GM21390 (cell line): ENCODE measurements around the gene STK40.
A peak's percentile ranks its signal among the peaks of the same experiment; 100 is the strongest.

Source experiments
- ATAC-seq: cut with Tn5 transposase; IDR thresholded peaks from one replicate; pipeline ENCODE4 v1.9.1; 2021; ENCODE audit not compliant: unreplicated experiment

Gene STK40

DNA sequence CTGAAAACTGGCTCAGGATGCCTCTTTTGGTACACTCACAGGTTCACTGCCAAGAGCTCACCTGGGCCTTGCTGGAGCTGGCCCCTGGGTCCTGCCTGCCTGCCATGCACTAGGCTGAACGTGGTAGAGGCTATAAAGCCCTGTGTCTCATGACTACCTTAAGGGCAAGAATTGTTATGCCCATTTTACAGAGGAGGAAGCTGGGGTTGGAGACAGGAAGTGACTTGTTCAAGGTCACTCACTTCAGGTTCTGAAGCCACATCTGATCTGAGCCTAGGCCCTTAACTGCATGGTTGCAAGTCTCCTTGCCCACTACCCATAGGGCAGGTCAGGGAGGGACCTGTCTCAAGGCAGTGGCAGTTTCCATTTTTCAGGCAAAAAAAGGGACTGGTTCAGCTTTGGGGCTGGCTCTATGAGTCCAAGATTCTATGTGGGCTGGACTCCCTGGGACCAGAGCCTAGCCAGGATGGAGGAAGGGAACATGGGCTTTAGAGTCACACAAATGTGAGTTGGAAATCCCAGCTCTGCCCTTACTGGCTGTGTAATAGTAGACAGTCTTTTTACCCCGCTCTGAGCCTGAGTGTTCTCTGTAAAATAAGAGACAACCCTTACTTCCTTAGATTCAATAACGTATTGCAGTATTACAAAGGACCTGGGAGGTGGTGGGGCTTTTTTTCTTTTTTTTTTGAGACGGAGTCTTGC lies 7.8 kb downstream of the STK40 start:
- ATAC-seq: no peak

DNA sequence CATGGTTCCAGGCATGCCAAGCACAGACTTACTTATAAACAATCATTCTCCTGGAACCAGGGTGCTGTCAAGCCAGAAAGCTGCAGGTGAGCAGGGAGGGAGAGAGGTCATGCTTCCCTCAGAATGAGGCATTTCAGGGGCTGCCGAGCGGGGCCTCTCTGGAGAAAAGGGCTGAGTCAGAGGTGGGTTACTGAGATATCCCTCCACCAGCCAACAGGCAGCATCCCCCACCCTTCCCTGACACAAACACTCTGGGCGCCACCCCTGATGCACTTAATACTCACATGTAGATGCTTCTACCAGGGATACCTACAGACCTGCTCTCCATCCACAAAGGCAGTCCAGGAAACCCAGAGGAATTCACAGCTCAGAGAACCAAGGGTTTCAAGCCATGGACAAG lies 13.1 kb downstream of the STK40 start:
- no peak for ATAC-seq

DNA sequence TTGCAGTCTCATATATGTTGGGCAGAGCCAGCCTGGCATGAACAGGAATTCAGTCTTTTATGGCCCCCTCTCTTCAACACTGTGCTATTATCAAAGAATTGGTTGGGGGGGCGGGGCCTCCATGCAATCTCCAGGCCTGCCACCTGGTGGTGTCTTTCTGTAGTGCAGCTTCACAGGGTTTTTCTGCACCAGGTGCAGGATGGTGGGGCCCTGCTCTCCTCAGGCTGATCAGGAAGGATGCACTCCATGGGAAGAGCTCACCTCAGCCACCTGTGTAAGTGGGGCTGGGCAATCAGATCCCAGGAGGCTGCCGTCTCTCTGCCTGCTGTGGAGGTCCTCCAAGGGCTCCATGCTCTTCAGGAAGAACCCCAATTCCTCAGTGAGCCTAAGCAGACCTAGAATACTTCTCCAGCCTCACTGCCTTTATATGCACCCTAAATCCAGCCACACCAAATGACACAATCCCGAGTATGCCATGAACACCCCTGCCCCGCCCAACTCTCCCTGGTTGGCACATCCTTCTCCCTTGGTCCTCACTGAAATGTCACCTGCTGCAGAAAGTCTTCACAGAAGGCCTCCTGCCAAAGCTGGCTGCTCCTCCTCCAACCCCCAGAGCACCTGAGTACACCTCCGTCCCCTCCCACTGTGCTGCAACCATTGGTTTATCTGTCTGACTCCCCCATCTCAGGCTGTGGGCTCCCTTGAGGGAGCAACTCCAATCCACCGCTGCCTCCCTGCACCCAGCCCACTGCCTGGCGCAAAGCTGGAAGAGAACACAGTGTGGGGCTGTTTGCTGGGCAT lies 16.5 kb downstream of the STK40 start:
- ATAC-seq: no peak

DNA sequence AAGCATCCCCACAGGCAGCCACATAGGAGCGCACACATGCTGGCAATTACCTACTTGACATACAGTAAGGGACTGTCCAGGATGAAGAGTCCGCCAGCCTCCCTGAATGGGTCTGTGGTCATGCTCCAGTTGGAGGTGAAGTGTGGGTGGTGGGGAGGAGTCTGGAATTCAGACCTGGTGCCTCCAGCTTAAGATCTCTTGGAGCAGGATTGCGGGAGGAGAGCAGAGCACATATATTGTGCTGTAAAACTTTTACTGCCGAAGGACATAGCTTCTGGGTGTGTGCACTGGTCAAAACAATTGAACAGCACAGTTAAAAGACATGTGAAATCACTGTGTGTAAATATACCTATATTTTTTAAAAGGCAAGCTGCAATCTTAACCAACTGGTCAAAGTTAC lies 17.9 kb downstream of the STK40 start:
- no peak for ATAC-seq

DNA sequence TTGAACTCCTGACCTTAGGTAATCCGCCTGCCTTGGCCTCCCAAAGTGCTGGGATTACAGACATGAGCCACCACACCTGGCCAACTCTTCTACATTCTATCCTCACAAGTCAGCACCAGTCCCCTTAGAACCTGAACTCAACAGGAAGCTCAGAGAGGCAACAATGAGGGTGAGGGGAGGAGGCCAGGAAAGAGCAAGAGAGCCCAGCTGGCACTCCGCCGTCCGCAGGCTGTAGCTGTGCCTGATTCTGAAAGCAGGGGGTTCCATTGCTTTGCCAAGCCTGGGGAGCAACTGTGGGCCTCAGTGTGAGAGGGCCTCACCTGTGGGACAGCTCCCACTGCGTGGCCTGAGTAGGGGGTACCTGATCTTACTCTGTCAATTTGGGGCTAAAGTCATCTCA lies 18.7 kb downstream of the STK40 start:
- no peak for ATAC-seq

DNA sequence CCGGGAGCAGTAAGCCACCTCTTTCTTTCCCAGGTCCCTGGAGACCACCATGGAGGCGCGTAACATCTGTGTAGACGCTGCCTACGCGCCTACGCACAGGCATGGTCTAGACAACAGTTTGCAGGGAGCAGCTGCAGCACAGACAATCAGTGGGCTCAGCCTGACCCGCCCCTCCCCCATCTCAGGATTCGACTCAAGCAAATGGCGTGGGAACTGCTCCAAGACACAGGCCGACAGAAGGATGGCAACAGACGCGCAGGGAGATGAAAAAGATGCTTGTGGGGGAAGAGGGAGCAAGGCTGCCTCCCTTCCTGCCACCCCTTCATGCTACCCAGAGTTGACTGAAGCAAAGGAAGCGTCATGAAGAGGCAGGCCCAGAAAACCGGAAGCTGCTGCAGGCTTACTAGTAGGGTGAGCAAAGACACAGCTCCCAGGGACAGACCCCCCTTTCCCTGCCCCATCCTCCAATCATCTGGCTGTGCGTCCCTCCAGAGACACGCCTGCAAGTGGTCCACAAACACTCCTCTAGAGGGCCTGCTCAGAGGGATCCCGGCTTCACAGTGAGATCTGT lies 19.5 kb downstream of the STK40 start:
- ATAC-seq: no peak

DNA sequence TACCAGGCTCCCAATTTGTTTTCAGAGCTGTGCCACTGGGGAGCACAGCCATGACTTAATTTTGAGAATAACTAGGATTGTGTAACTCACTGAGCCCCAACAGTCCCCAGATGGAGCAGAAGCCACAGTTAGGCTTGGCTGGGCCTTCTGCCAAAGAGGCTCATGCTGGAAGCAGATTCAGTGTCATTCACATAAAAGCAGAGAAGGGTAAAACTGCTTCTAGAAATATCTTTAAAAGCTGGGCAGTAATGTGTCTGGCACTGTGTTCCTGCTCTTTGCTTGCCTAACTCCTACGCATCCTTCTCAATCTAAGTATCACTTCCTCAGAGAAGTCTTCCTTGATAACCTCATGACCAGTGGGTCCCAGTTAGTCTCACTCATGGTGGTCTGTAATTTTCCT lies 20.3 kb downstream of the STK40 start:
- no peak for ATAC-seq

DNA sequence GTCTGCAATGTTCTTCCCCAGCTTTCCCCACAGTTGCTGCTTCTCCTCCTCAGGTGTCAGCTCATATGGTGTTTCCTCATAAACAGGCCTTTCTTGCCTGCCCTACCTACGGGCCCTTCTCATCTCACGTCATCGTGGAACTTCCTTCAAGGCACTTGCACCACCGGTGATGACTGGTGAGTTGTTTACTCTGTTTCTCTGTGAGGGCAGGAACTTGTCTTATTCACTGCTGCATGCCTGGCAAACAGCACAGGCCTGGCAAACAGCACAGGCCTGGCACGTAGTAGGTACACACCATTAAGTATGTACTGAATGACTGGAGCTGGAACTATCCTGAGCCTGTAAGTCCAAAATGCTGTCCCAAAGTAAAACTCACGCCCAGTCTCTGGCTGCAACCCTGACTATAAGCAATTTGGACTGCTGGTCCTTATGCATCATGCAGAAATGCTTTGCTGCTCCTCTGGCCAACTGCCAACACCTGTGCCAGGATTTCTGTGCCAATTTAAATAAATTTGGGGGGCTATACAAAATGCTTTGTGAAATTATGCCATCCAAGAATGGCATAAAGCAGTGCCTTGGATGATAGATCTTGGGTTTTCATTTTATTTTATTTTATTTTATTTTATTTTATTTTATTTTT lies 25.7 kb downstream of the STK40 start:
- no peak for ATAC-seq

DNA sequence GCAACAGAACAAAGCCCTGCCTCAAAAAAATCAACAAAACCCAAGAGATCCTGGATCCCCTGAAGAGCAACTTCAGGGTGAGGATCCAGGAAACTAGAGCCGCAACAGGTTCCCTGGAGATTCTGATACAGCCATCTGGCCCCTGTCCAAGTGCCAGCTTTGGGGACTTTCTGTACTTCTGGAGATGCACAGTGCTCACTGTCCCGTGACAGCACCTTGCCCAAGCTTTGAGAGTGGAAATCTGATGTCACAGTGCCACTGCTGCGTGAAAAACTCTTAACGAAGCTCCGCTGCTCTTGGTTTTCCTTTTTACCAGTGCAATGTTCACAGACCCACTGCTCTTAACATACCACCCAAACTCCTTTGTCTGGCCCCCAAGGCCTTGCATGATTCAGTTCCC lies 26.3 kb downstream of the STK40 start:
- ATAC-seq: no peak

DNA sequence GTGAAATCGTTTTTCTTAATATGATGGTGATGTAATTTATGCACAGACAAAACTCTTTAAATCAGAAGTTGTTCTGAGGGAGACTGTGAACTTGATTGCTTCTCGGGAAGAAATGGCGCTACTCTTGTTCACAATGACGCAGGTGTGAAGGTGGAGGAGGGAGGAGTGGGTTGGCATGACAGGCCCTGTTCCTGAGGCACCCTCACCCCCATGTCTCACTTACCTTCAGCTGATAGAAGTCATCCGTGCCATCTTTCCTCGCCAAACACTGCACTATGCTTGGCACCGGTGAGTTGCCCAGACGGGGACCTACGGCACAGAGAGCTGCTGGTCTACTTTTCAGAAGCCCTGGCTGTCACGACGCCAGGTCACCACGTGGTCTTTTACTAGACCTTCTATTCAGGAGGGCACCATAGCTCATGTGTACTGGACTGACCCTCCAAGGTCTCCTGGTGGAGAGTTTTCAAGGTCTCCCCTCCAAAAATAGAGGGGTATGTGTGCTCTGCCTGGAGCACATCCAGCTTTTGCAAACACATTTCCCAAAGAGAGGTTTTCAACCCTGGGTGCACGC lies 27.1 kb downstream of the STK40 start:
- no peak for ATAC-seq

DNA sequence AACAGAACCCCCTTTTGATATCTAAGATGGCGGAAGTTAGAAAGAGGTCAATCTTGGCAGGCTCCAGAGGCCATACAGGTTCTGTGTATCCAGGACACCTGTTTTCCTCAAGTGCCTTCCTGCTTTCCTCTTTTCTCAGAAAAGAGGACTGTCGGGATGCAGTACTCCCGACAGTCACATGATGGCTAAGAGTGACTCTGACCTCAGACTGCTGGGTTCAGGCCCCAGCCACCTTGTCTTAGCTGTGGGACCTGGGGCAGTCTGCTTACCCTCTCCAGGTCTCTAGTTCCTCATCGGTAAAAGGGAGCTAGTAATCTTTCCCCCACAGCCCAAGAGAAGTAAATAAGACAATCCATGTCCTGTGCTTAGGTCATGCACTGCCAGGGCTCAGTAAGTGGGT lies 29.9 kb downstream of the STK40 start:
- ATAC-seq: no peak

DNA sequence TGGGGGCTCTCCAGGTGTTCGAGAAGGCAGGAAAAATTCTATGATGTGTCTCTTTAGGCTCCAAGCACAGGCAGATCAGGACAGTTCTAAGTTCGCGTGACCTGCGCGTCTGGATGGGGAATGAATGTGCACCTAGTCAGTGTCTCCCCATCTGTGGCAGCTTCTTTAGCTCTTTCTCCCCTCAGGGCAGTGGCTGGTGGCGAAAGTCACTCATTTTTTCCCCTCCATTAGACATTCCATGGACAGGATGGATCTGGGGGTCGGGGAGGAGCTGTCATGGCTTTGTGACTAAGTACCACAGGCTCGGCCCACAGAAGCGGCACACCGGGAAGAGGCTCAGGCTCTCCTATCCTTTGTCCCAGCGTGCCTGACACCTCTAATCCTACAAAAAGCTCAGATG lies 31.2 kb downstream of the STK40 start:
- no peak for ATAC-seq

DNA sequence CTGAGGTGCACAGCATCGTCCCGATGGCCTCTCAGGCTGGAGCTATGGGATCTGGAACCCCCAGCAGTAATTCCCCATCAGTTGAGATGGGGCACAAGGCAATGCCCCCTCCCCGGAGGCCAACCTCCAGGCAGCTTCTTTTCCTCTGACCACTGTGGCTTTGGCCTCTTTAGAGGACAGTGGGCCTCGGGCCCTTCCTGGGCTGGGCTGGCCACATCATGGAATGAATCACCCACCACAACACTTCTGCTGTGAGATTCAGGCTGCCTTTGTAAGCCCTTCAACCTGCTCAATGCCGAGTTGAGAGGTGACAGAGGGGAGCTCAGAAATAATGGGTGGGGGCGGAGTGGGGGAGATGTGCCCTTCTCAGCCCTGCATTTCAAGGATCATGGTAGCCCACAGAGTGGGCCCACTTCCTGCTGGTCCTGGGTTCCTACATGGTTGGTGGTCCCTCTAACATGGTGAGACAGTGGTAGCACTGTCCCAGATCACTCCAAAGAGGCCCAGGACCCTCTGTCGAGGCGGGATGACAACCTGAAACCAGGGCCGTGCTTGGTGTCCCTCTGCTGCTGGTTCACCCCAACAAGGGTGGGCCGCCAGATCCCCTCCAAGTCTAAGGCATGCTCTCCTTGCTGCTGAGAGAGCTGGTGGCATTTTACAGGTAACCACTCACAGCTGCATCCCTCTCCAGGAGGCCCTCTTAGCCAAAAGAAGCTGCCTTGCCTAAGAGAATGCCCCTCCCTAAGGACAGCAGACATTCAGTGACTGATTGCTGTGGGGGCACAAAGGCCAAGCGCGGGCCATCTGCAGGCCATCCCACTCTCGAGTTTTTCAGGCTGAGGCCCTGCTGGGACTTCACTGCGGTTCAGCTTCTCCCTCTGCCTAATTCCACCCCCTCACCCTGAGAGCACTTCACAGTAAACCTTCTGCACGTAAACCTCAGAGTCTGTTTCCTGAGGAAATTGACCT lies 32.5 kb downstream of the STK40 start:
- no peak for ATAC-seq

DNA sequence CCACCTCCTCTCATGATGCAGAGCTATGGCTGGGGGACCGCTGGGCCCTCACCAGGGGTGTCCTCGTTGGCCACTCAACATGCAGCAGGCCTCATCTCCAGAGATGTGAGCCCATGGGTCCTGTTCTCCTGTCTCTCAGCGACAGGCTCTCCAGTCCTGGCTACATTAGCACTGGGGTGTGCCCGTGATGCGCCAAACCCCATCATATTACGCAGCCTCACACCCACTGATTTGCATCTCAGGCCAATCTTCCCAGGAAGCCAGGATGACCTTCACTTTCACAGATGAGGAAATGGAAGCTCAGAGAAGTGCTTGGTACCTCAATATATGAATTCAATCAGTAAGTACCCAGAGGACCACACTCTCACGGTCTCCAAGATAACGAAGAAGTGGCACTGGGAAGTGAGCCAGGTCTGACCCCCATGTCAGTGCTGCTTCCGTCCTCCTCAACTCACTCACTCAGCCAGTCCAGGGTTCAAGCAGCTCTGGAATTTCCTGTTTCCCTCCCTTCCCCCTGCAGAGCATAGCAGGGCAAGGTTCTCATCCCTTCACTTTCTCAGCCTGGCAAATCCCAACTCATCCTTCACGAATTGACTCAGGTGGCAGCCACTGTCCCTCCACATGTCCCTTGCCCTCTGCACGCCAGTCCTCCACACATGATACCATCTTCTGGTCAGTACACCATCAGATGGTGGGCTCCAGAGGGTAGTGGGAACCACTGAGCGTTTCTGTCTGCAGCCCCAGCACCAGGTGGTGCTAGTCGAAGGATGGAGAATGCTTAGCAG lies 33.4 kb downstream of the STK40 start:
- ATAC-seq: no peak

DNA sequence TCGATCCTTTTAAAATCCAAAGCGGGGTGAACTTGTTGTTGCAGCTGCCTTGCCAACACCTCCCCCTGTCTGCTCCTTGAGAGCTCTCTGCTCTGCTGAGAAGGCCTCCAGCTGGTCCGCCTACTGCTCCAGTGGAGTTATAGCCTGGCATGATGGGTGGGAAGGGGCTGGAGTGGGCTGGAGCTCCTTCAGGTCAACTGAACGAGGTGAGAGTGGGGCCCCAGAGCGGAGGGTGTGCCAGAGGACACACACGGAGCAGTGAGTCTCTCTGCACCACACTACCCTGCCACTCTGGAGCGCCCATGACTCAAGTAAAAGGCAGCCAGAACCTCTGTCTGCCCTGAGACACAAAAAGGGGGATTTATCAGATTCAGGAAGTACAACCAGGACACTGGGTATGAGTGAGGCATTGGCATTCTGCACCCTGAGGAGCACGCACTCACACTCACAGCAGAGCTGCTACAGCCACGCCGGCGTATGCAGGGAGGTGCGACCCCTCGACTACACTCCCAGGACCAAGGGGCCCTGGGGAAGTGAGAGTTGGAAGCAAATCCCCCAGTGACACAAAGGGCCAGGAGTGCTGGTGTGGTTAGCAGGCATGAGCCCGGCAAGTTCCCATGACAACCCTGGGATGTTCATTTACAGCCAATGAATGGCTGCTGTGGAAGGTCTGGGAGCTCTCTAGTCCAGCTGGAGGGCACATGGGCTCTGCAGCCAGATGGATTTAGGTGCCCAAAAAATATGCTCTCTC lies 34.3 kb downstream of the STK40 start:
- no peak for ATAC-seq

DNA sequence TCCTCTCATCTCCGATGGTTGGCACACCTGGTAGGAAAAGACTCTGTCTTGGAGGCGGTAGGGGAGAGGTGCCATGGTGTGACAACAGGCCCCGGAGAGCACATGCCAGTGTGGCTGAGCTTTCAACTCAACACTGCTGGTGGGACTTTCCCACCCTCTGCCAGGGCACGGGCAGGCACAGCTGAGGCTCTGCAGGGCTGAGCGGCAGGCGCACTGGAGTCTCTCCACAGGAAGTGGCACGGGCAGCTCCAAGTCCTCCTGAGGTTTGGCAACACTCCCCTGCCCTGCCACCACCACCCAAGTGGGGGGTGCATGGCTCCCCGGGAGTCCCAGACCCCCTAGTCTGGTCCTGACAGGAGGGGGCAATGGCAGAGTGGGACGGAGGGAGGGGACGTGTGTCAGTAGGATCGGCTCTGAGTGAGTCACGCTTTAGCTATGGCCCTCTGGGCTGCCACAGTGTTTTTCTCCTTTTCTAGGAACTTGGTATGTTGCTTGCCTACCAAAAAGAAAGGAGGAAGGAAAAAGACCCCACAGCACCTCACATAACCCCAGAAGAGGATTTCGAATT lies 35.0 kb downstream of the STK40 start:
- no peak for ATAC-seq

DNA sequence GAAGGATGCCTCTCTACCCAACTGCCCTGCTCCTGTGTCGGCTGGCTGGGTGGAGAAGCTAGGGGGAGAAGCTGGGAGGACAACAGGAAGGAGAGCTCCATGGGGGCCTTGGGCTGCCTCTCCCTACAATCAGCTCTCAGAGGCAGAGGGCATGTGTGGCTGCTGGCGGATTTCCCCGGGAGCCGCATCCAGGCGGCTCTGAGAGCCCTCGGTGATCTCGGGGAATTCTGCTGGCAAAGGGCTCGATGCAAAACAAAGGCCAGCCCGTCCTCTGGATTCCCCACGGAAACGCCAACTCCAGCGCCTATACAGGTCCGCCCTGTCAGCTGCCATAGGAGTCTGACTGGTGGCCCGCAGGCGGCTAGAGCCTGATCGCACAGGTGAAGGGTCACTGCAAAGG lies 35.9 kb downstream of the STK40 start:
- ATAC-seq: no peak

DNA sequence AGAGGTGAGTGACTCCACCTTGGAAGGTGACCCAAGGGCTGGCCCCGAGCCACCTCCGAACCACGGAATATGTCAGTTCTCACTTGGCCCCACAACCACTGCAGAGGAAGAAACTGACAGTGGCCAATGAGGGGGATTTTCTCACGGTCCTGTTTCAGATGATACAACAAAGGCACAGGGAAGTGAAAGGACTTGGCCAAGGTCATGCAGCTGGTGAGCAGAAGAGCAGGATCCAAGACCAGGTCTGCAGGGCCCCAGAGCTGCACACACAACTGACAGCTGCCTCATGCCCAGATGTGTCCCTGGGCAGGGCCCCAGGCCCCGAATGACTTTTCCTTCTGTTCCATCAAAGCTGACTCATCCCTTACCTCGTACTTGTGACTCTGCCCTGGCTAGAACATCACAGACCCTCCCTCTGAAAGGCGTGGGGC lies 36.5 kb downstream of the STK40 start:
- ATAC-seq: peak; percentile 92
